Brain microvascular endothelial cell (primary cell): ENCODE measurements around the gene PHACTR3.

Source experiments
- DNase-seq: peaks from one replicate; pipeline ENCODE4 v3.0.0-alpha.2; 2020
- H3K27ac ChIP-seq: fragments of 250-450 bp; sonication (Bioruptor Pico); 2 replicates; pipeline ENCODE4 v1.5.1; 2020; ENCODE audit warnings: mild to moderate bottlenecking, moderate library complexity
- H3K27me3 ChIP-seq: fragments of 250-450 bp; sonication (Bioruptor Pico); replicated peaks from 2 replicates; pipeline ENCODE4 v1.5.1; 2020; ENCODE audit warnings: mild to moderate bottlenecking
- H3K36me3 ChIP-seq: fragments of 250-450 bp; sonication (Bioruptor Pico); replicated peaks from 2 replicates; pipeline ENCODE4 v1.5.1; 2020; ENCODE audit warnings: mild to moderate bottlenecking
- H3K4me3 ChIP-seq: 2 replicates; pipeline ENCODE4 v1.5.1; 2011; ENCODE audit warnings: low read depth, mild to moderate bottlenecking, control low read depth, low read length, moderate library complexity
- CTCF ChIP-seq: IDR thresholded peaks from 2 replicates; pipeline ENCODE4 v1.5.1; 2011; ENCODE audit warnings: low read depth, mild to moderate bottlenecking, moderate library complexity, low read length, control low read depth, inconsistent platforms; ENCODE audit errors: missing control alignments
- in situ Hi-C: cut with HindIII; loops from 2 replicates; pipeline ENCODE4 v1.10.0; 2017; ENCODE audit warnings: low sequenced_read_pairs, low pct_ligation_motif_present

Gene PHACTR3

GRCh38 chr20:59602546-59603080 lies 1.7 kb upstream of the PHACTR3 start:
- Histone ChIP-seq H3K27me3 (peaks cover 7% of the 10 kb centered on the region), H3K36me3 (no peaks in the 10 kb centered on the region), H3K4me3 (no peak overlapping the region), H3K27ac (no peak overlapping the region)
- DNase-seq = no peak
- in situ Hi-C loops = no loop called here
- TF ChIP-seq CTCF = no peak

- in situ Hi-C loops = no loop called here
- Histone ChIP-seq H3K4me3 (no peak overlapping the region), H3K36me3 (no peaks in the 10 kb centered on the region), H3K27me3 (peaks cover 7% of the 10 kb centered on the region), H3K27ac (no peak overlapping the region)
- no peak for DNase-seq
- TF ChIP-seq CTCF = no peak
Observed at GRCh38 chr20:59603176-59603575, 1.2 kb upstream of the PHACTR3 start.

GRCh38 chr20:59604741-59605600 lies 631 bp downstream of the PHACTR3 start:
- no peak for TF ChIP-seq CTCF
- in situ Hi-C loops = no loop called here

GRCh38 chr20:59605601-59606364 lies 1.4 kb downstream of the PHACTR3 start:
- in situ Hi-C loops = no loop called here
- Histone ChIP-seq H3K4me3 (no peak overlapping the region), H3K36me3 (no peaks in the 10 kb centered on the region), H3K27ac (no peak overlapping the region), H3K27me3 (peaks cover 7% of the 10 kb centered on the region)
- no peak for TF ChIP-seq CTCF
- no peak for DNase-seq

More at GRCh38 chr20:59604741-59605600, 631 bp downstream of the PHACTR3 start:
- Histone ChIP-seq H3K36me3 (no peaks in the 10 kb centered on the region), H3K27ac (no peak overlapping the region), H3K4me3 (no peak overlapping the region), H3K27me3 (peaks cover 7% of the 10 kb centered on the region)
- no peak for DNase-seq

GRCh38 chr20:59606566-59606965 lies 2.2 kb downstream of the PHACTR3 start:
- no peak for TF ChIP-seq CTCF
- in situ Hi-C loops = no loop called here
- Histone ChIP-seq H3K27me3 (peaks cover 7% of the 10 kb centered on the region), H3K4me3 (no peak overlapping the region), H3K36me3 (no peaks in the 10 kb centered on the region), H3K27ac (no peak overlapping the region)
- DNase-seq = no peak
